ENCODE data around the gene DPYD. TPM values are rescaled to one million over a fixed set of nuclear protein-coding genes. Genes with fewer than 3 reads are reported as not detected.

Gene DPYD
- total and polyA plus RNA-seq, 10 of the 15 experiments (the other 5 are each of a cell fraction or from before 2014, with no cell fraction given), result 5.7 to 23.8 (median 10.2) TPM

- TF ChIP-seq, protein P1, sequence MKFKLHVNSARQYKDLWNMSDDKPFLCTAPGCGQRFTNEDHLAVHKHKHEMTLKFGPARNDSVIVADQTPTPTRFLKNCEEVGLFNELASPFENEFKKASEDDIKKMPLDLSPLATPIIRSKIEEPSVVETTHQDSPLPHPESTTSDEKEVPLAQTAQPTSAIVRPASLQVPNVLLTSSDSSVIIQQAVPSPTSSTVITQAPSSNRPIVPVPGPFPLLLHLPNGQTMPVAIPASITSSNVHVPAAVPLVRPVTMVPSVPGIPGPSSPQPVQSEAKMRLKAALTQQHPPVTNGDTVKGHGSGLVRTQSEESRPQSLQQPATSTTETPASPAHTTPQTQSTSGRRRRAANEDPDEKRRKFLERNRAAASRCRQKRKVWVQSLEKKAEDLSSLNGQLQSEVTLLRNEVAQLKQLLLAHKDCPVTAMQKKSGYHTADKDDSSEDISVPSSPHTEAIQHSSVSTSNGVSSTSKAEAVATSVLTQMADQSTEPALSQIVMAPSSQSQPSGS (IDR thresholded peaks at IDR 0.05; ENCODE audit: low read length), result no peak
- TF ChIP-seq HDGF (IDR thresholded peaks at IDR 0.05), result no peak
These were observed 873.9 kb downstream of the DPYD start (continued) for GRCh38 chr1:97046765-97047420.

DNA sequence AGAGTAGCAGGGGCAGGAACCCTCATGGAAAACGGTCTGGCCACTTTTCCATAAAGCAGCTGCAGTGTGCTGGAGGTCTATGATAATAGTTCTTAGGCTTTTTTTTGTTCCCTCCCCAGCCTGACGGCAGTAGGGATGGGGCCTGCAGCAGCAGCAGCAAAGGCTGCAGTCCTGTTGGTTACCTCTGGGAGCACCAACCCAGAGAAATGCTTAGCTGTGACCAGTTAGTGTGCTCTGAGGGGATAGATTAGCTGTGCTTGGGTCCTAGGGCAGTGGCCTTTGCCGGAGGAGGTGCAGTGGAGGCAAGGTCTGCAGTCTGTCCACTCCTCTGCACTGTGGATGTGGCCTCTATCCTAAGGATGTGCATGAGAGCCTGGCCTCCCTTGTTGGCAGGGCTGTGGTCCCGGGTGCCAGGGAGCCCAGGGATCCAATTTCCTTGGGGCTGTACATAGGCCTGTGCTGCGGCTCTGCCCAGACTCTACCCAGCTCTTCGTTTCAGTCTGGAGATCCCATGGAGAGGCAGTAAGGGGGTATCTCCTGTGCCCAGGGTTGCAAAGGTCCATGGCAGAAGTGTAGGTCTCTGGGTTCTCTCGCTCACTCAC, 876.6 kb downstream of the DPYD start:
- RAD21 ChIA-PET (ENCODE audit: unreplicated experiment), result no interaction called here
- H3K4me2 ChIP-seq (ENCODE audit: control insufficient read depth, insufficient read depth), result no peak overlapping the region
- no peak for FAIRE-seq

More for the DNA sequence above, 876.6 kb downstream of the DPYD start:
- Histone ChIP-seq H4K20me1 (ENCODE audit: control insufficient read depth, insufficient read depth) (no peaks in the 10 kb centered on the region), H3K79me2 (ENCODE audit: control insufficient read depth, insufficient read depth, low read length) (no peaks in the 10 kb centered on the region), H3K9me3 (replicated peaks; ENCODE audit: control insufficient read depth, insufficient read depth, low read length) (no peaks in the 10 kb centered on the region), H3K27ac (ENCODE audit: control insufficient read depth, insufficient read depth) (no peak overlapping the region), H3K4me1 (ENCODE audit: control insufficient read depth, insufficient read depth, low read length) (no peaks in the 10 kb centered on the region), H2AFZ (ENCODE audit: control insufficient read depth, low read depth, low read length) (no peak overlapping the region), H3K36me3 (ENCODE audit: control insufficient read depth in 2 of 2, insufficient read depth in 2 of 2, low read length in 1 of 2) (no peaks in the 10 kb centered on the region), H3K9ac (ENCODE audit: control insufficient read depth, insufficient read depth, low read length) (no peak overlapping the region), H3K4me3 (no peak overlapping the region), H3K27me3 (replicated peaks in 1 of 2; ENCODE audit: control insufficient read depth in 2 of 2, insufficient read depth in 2 of 2, low read length in 1 of 2) (no peaks in the 10 kb centered on the region)
- SMC1A ChIA-PET (ENCODE audit: uncharacterized antibody, unreplicated experiment), result no interaction called here
- CTCF ChIA-PET, result no interaction called here
- BruUV-seq (replicated peaks), result no TSS peak
- no peak for ATAC-seq
- intact Hi-C loops (cut with micrococcal nuclease; ENCODE audit: unreplicated experiment) (no loop called here), in situ Hi-C loops (cut with MboI) (no loop called here)
- no peak for DNase-seq (ENCODE audit: low read depth, low spot score)
- 15% methylated on average over 7 of the region's 7 CpGs for WGBS (ENCODE audit: insufficient coverage, insufficient replicate concordance, low lambda C conversion rate, missing lambda C conversion rate)
- POLR2A ChIA-PET, result no interaction called here
- TF ChIP-seq, protein P2, sequence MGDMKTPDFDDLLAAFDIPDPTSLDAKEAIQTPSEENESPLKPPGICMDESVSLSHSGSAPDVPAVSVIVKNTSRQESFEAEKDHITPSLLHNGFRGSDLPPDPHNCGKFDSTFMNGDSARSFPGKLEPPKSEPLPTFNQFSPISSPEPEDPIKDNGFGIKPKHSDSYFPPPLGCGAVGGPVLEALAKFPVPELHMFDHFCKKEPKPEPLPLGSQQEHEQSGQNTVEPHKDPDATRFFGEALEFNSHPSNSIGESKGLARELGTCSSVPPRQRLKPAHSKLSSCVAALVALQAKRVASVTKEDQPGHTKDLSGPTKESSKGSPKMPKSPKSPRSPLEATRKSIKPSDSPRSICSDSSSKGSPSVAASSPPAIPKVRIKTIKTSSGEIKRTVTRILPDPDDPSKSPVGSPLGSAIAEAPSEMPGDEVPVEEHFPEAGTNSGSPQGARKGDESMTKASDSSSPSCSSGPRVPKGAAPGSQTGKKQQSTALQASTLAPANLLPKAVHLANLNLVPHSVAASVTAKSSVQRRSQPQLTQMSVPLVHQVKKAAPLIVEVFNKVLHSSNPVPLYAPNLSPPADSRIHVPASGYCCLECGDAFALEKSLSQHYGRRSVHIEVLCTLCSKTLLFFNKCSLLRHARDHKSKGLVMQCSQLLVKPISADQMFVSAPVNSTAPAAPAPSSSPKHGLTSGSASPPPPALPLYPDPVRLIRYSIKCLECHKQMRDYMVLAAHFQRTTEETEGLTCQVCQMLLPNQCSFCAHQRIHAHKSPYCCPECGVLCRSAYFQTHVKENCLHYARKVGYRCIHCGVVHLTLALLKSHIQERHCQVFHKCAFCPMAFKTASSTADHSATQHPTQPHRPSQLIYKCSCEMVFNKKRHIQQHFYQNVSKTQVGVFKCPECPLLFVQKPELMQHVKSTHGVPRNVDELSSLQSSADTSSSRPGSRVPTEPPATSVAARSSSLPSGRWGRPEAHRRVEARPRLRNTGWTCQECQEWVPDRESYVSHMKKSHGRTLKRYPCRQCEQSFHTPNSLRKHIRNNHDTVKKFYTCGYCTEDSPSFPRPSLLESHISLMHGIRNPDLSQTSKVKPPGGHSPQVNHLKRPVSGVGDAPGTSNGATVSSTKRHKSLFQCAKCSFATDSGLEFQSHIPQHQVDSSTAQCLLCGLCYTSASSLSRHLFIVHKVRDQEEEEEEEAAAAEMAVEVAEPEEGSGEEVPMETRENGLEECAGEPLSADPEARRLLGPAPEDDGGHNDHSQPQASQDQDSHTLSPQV (IDR thresholded peaks at IDR 0.05), result no peak
- TF ChIP-seq SIN3A (IDR thresholded peaks at IDR 0.05; ENCODE audit: low read depth, low read length) (no peak), IKZF1 (conservative IDR thresholded peaks at IDR 0.05) (no peak), ASH2L (IDR thresholded peaks at IDR 0.05; ENCODE audit: borderline replicate concordance, low read depth) (no peak)

Measured in GM12878 (cell line).